Neural progenitor cell (in vitro differentiated cells): ENCODE results near the gene ODAD4. TPM values are rescaled to one million over a fixed set of nuclear protein-coding genes. Genes with fewer than 3 reads are reported as not detected.

Experiments used
- DNase-seq: peaks from one replicate; pipeline ENCODE4 v3.0.0-alpha.2; 2016; ENCODE audit warnings: low spot score
- H2AFZ ChIP-seq: fragments of 200-600 bp; sonication (generic); replicated peaks from 2 replicates; pipeline ENCODE4 v1.6.1; 2016; ENCODE audit warnings: antibody characterized with exemption
- H3F3A ChIP-seq: fragments of 200-600 bp; sonication (generic); 2 replicates; pipeline ENCODE4 v1.6.1; 2016; ENCODE audit warnings: antibody characterized with exemption, low read depth
- H3K27ac ChIP-seq: fragments of 200-600 bp; sonication (generic); 2 replicates; pipeline ENCODE4 v1.5.1; 2016; ENCODE audit warnings: mild to moderate bottlenecking
- H3K27me3 ChIP-seq: fragments of 200-600 bp; sonication (generic); 2 replicates; pipeline ENCODE4 v1.6.1; 2016; ENCODE audit warnings: mild to moderate bottlenecking, moderate library complexity
- H3K36me3 ChIP-seq: fragments of 200-600 bp; sonication (generic); 2 replicates; pipeline ENCODE4 v1.5.1; 2016
- H3K4me1 ChIP-seq: fragments of 200-600 bp; sonication (generic); 2 replicates; pipeline ENCODE4 v1.6.1; 2016; ENCODE audit warnings: mixed run types
- H3K4me2 ChIP-seq: fragments of 200-600 bp; sonication (generic); 2 replicates; pipeline ENCODE4 v1.6.1; 2016
- H3K4me3 ChIP-seq: fragments of 200-600 bp; sonication (generic); 2 replicates; pipeline ENCODE4 v1.5.1; 2016
- H3K79me2 ChIP-seq: fragments of 200-600 bp; sonication (generic); 2 replicates; pipeline ENCODE4 v1.6.1; 2016; ENCODE audit warnings: low read depth
- H3K9ac ChIP-seq: fragments of 200-600 bp; sonication (generic); 2 replicates; pipeline ENCODE4 v1.6.1; 2016
- H3K9me3 ChIP-seq: fragments of 200-600 bp; sonication (generic); 2 replicates; pipeline ENCODE4 v1.5.1; 2016; ENCODE audit warnings: low read depth
- H4K20me1 ChIP-seq: fragments of 200-600 bp; sonication (generic); 2 replicates; pipeline ENCODE4 v1.6.1; 2016; ENCODE audit warnings: low read depth
- H3K27ac Mint-ChIP-seq: 3 replicates; pipeline ENCODE4 v1.8.0; 2021; ENCODE audit warnings: mixed read lengths
- H3K27me3 Mint-ChIP-seq: 2 replicates; pipeline ENCODE4 v1.8.0; 2022; ENCODE audit warnings: low read depth, mild to moderate bottlenecking, inconsistent platforms, moderate library complexity, mixed read lengths; ENCODE audit not compliant: insufficient read depth
- H3K36me3 Mint-ChIP-seq: 3 replicates; pipeline ENCODE4 v1.8.0; 2021; ENCODE audit warnings: mixed read lengths
- H3K4me1 Mint-ChIP-seq: 3 replicates; pipeline ENCODE4 v1.8.0; 2021; ENCODE audit warnings: mixed read lengths
- H3K4me3 Mint-ChIP-seq: 3 replicates; pipeline ENCODE4 v1.8.0; 2021; ENCODE audit warnings: mild to moderate bottlenecking, moderate library complexity, mixed read lengths
- H3K9me3 Mint-ChIP-seq: 3 replicates; pipeline ENCODE4 v1.8.0; 2020; ENCODE audit warnings: mixed read lengths
- CTCF ChIP-seq: fragments of 200-600 bp; sonication (generic); IDR thresholded peaks from 2 replicates; pipeline ENCODE4 v1.5.1; 2017; ENCODE audit warnings: antibody characterized with exemption, mild to moderate bottlenecking
- EZH2 ChIP-seq: fragments of 200-600 bp; sonication (generic); IDR thresholded peaks from 2 replicates; pipeline ENCODE4 v1.6.1; 2017; ENCODE audit warnings: antibody characterized with exemption, mild to moderate bottlenecking, moderate library complexity
- EZH2phosphoT487 ChIP-seq: fragments of 200-600 bp; sonication (generic); IDR thresholded peaks from 2 replicates; pipeline ENCODE4 v1.6.1; 2017; ENCODE audit warnings: antibody characterized with exemption
- total RNA-seq: library from RNA; depleted of rRNA; stranded (reverse); fragments of >200 nt; gene quantifications from 2 replicates; pipeline ENCODE4 v1.2.3, GENCODE V29; 2015; ENCODE audit warnings: low replicate concordance

Gene ODAD4
- total RNA-seq, 1 donor from 2014 or later: 4.1 TPM

GRCh38 chr17:41987642-41988041 lies 57.2 kb downstream of the ODAD4 start:
- Histone ChIP-seq H3K4me1 (no peaks in the 10 kb centered on the region), H3K79me2 (no peaks in the 10 kb centered on the region), H4K20me1 (no peaks in the 10 kb centered on the region), H3F3A (peaks cover 4% of the 10 kb centered on the region), H3K27me3 (no peaks in the 10 kb centered on the region), H2AFZ (no peak overlapping the region), H3K9ac (no peak overlapping the region), H3K36me3 (peaks cover 22% of the 10 kb centered on the region), H3K4me2 (no peak overlapping the region), H3K4me3 (no peak overlapping the region), H3K27ac (no peak overlapping the region), H3K9me3 (no peaks in the 10 kb centered on the region)
- Mint-ChIP-seq H3K27me3 (peaks cover 3% of the 10 kb centered on the region), H3K4me1 (peaks cover 3% of the 10 kb centered on the region), H3K36me3 (peaks cover 29% of the 10 kb centered on the region), H3K27ac (no peak overlapping the region), H3K9me3 (no peaks in the 10 kb centered on the region), H3K4me3 (no peak overlapping the region)
- no peak for TF ChIP-seq EZH2phosphoT487
- no peak for TF ChIP-seq CTCF
- no peak for TF ChIP-seq EZH2
- DNase-seq: no peak

DNA sequence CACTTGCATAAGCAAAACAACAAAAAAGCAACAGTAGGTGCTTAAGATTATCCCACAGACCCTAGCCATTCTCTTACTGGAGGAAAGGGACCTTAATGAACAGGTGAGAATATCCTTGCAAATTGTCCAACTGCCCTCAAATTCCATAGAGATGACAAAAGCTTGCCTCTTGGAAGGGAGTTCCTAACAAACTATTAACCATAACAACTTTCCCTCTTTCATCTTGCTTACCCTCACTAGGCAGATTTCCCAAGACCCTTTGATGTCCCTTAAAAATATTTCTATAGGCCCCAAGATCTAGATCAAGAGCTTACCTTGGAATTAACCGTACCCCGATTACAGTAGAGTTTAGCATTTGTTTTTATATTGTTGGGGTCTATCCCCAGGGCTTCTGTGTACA lies 58.0 kb downstream of the ODAD4 start:
- H3K9me3 ChIP-seq: no peaks in the 10 kb centered on the region
- H3F3A ChIP-seq: peaks cover 4% of the 10 kb centered on the region
- peaks cover 3% of the 10 kb centered on the region for H3K4me1 Mint-ChIP-seq
- H2AFZ ChIP-seq: no peak overlapping the region
- H3K27me3 ChIP-seq: no peaks in the 10 kb centered on the region
- TF ChIP-seq EZH2phosphoT487: no peak
- no peak for TF ChIP-seq CTCF
- no peak for TF ChIP-seq EZH2
- no peak overlapping the region for H3K27ac Mint-ChIP-seq
- H3K27ac ChIP-seq: no peak overlapping the region
- no peak overlapping the region for H3K9ac ChIP-seq
- H3K36me3 ChIP-seq: peaks cover 22% of the 10 kb centered on the region
- no peak for DNase-seq
- H3K4me3 ChIP-seq: no peak overlapping the region
- no peak overlapping the region for H3K4me3 Mint-ChIP-seq
- no peaks in the 10 kb centered on the region for H3K4me1 ChIP-seq
- no peak overlapping the region for H3K4me2 ChIP-seq
- no peaks in the 10 kb centered on the region for H3K9me3 Mint-ChIP-seq
- H3K79me2 ChIP-seq: no peaks in the 10 kb centered on the region
- H4K20me1 ChIP-seq: no peaks in the 10 kb centered on the region
- H3K27me3 Mint-ChIP-seq: peaks cover 2% of the 10 kb centered on the region
- H3K36me3 Mint-ChIP-seq: peaks cover 31% of the 10 kb centered on the region

- Mint-ChIP-seq H3K36me3 (peaks cover 33% of the 10 kb centered on the region), H3K27ac (no peak overlapping the region), H3K4me1 (no peaks in the 10 kb centered on the region), H3K9me3 (no peaks in the 10 kb centered on the region), H3K4me3 (no peak overlapping the region), H3K27me3 (no peaks in the 10 kb centered on the region)
- no peak overlapping the region for H3K4me3 ChIP-seq
- H3K4me2 ChIP-seq: no peak overlapping the region
- H3F3A ChIP-seq: peaks cover 4% of the 10 kb centered on the region
- no peak overlapping the region for H3K27ac ChIP-seq
- no peaks in the 10 kb centered on the region for H3K9me3 ChIP-seq
- H3K27me3 ChIP-seq: no peaks in the 10 kb centered on the region
- DNase-seq: no peak
- TF ChIP-seq EZH2: no peak
- TF ChIP-seq EZH2phosphoT487: no peak
- TF ChIP-seq CTCF: no peak
- peaks cover 18% of the 10 kb centered on the region for H3K36me3 ChIP-seq
- no peak overlapping the region for H3K9ac ChIP-seq
- H2AFZ ChIP-seq: no peak overlapping the region
- no peaks in the 10 kb centered on the region for H3K79me2 ChIP-seq
- no peaks in the 10 kb centered on the region for H4K20me1 ChIP-seq
- H3K4me1 ChIP-seq: no peaks in the 10 kb centered on the region
These were observed 59.4 kb downstream of the ODAD4 start for GRCh38 chr17:41989702-41990419.
